CD14-positive monocyte (primary cell): ENCODE measurements around the gene FXR2. TPM values are rescaled to one million over a fixed set of nuclear protein-coding genes. Genes with fewer than 3 reads are reported as not detected.

Experiments used
- DNase-seq, 3 donors: peaks; one replicate each; pipeline ENCODE4 v3.0.0-alpha.2; 2011 to 2022
- H2AFZ ChIP-seq: 2 replicates; pipeline ENCODE4 v1.6.0; 2012; ENCODE audit warnings: mild to moderate bottlenecking, low read depth, low read length, inconsistent platforms; ENCODE audit not compliant: insufficient read depth, poor library complexity, severe bottlenecking
- H3K27ac ChIP-seq, 2 donors: 1 replicate in 1 of 2; 2 replicates in 1 of 2; pipeline ENCODE4 v1.5.1; 2012 to 2013; ENCODE audit warnings: low read length in 2 of 2, control low read depth in 1 of 2, inconsistent platforms in 1 of 2, low read depth in 1 of 2, mild to moderate bottlenecking in 1 of 2
- H3K27me3 ChIP-seq, 2 donors: one replicate each; pipeline versions ENCODE4 v1.6.0 to v1.6.1; 2011 to 2013; ENCODE audit warnings: low read length in 2 of 2; ENCODE audit not compliant: control insufficient read depth in 2 of 2, insufficient read depth in 2 of 2
- H3K36me3 ChIP-seq, 2 donors: replicated peaks in 1 of 2; 1 replicate in 1 of 2; 2 replicates in 1 of 2; pipeline versions ENCODE4 v1.5.1 to v1.6.1; 2012 to 2013; ENCODE audit warnings: low read length in 2 of 2, control low read depth in 1 of 2, inconsistent platforms in 1 of 2, mild to moderate bottlenecking in 1 of 2; ENCODE audit not compliant: insufficient read depth in 2 of 2, control insufficient read depth in 1 of 2
- H3K4me1 ChIP-seq, 2 donors: 1 replicate in 1 of 2; 2 replicates in 1 of 2; pipeline versions ENCODE4 v1.5.1 to v1.6.1; 2012 to 2013; ENCODE audit warnings: low read length in 2 of 2, control low read depth in 1 of 2, inconsistent platforms in 1 of 2, mild to moderate bottlenecking in 1 of 2, moderate library complexity in 1 of 2; ENCODE audit not compliant: insufficient read depth in 2 of 2, control insufficient read depth in 1 of 2
- H3K4me2 ChIP-seq: replicated peaks from 2 replicates; pipeline ENCODE3; 2012; ENCODE audit warnings: low read length, moderate library complexity, mild to moderate bottlenecking; ENCODE audit not compliant: poor library complexity, severe bottlenecking; ENCODE audit errors: extremely low read depth
- H3K4me3 ChIP-seq, 3 experiments: fragments of 200-600 bp in 1 of 3; sonication (generic) in 1 of 3; replicated peaks in 1 of 3; 1 replicate in 2 of 3; 2 replicates in 1 of 3; pipeline ENCODE4 v1.5.1; 2011 to 2013; ENCODE audit warnings: low read length in 3 of 3, mild to moderate bottlenecking in 3 of 3, control low read depth in 2 of 3, low read depth in 2 of 3, inconsistent platforms in 1 of 3, moderate library complexity in 1 of 3
- H3K79me2 ChIP-seq: 2 replicates; pipeline ENCODE4 v1.6.0; 2012; ENCODE audit warnings: mild to moderate bottlenecking, control low read depth, inconsistent platforms, low read length, moderate library complexity; ENCODE audit not compliant: insufficient read depth
- H3K9ac ChIP-seq: 2 replicates; pipeline ENCODE4 v1.6.0; 2017; ENCODE audit warnings: low read length, mild to moderate bottlenecking; ENCODE audit not compliant: insufficient read depth, poor library complexity, severe bottlenecking
- H3K9me3 ChIP-seq, 2 donors: replicated peaks in 1 of 2; 1 replicate in 1 of 2; 2 replicates in 1 of 2; pipeline versions ENCODE4 v1.5.1 to v1.6.1; 2012 to 2013; ENCODE audit warnings: low read length in 2 of 2, control low read depth in 1 of 2; ENCODE audit not compliant: control insufficient read depth in 1 of 2, insufficient read depth in 1 of 2
- H4K20me1 ChIP-seq: 2 replicates; pipeline ENCODE4 v1.6.0; 2012; ENCODE audit warnings: mild to moderate bottlenecking, low read length, control low read depth, moderate library complexity; ENCODE audit not compliant: insufficient read depth
- H3K27ac Mint-ChIP-seq, 7 donors: one replicate each; pipeline ENCODE4 v1.8.0; 2020; ENCODE audit warnings: mild to moderate bottlenecking in 7 of 7, mixed read lengths in 7 of 7, moderate library complexity in 6 of 7, inconsistent platforms in 2 of 7
- H3K27me3 Mint-ChIP-seq, 3 donors: one replicate each; pipeline ENCODE4 v1.8.0; 2021 to 2022; ENCODE audit warnings: low read depth in 3 of 3, mild to moderate bottlenecking in 3 of 3, mixed read lengths in 3 of 3, moderate library complexity in 3 of 3, inconsistent platforms in 1 of 3
- H3K36me3 Mint-ChIP-seq, 2 donors: one replicate each; pipeline ENCODE4 v1.8.0; 2020; ENCODE audit warnings: mixed read lengths in 2 of 2, inconsistent platforms in 1 of 2, mild to moderate bottlenecking in 1 of 2
- H3K4me1 Mint-ChIP-seq: one replicate; pipeline ENCODE4 v1.8.0; 2020; ENCODE audit warnings: mild to moderate bottlenecking, mixed read lengths
- H3K4me3 Mint-ChIP-seq, 2 donors: one replicate each; pipeline ENCODE4 v1.8.0; 2020; ENCODE audit warnings: mild to moderate bottlenecking in 2 of 2, mixed read lengths in 2 of 2, moderate library complexity in 1 of 2
- H3K9me3 Mint-ChIP-seq, 7 donors: one replicate each; pipeline ENCODE4 v1.8.0; 2020 to 2022; ENCODE audit warnings: mixed read lengths in 7 of 7, mild to moderate bottlenecking in 6 of 7, moderate library complexity in 6 of 7, inconsistent platforms in 2 of 7
- WGBS: methylation state at CpG from one replicate; pipeline ENCODE4 v1.1.5; 2013; ENCODE audit warnings: missing lambda C conversion rate; ENCODE audit not compliant: insufficient coverage; 5-methylcytosine and 5-hydroxymethylcytosine counted together
- intact Hi-C, 2 donors: fragments of 100-400 bp; cut with micrococcal nuclease; formaldehyde crosslinking; loops; one replicate each; pipeline versions ENCODE4 v1.15.0 to v1.15.1; 2023
- polyA plus RNA-seq, 3 donors: library from polyadenylated mRNA; depleted of rRNA in 1 of 3; unstranded in 2 of 3; stranded (reverse) in 1 of 3; fragments of 300-500 nt in 2 of 3; fragments of >200 nt in 1 of 3; fragmentation: Illumina TruSeq in 2 of 3; gene quantifications; 1 replicate in 2 of 3; 2 replicates in 1 of 3; pipeline ENCODE4 v1.2.3, GENCODE V29; 2012 to 2021
- TF ChIP-seq, protein P1 (sequence below): fragments of 200-600 bp; IDR thresholded peaks from one replicate; pipeline ENCODE4 v1.8.0; 2022; ENCODE audit warnings: antibody characterized with exemption, mild to moderate bottlenecking

FXR2 gene
- polyA plus RNA-seq, 3 donors = 6.2 to 23.0 (median 9.2) TPM

DNA sequence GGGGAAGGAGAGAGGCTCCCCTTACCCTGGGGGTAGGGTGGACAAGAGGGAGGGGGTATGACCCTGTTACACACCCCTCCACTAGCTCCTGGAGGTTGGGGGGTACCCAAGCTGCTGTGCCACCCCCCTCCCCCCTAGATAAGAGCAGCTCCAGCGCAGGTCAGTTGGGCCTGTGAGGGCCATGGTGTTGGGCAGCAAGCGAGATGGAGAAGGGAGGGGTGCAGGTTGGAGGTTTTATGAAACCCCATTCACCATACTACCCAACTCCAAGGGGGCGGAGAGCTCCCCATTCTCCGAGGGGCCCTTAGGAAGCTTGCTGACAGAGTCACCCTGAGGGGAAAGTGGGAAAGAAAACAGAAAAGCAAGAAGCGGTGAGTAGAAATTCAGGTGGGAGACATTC, 23.1 kb downstream of the FXR2 start:
- WGBS = no CpG with 5 or more reads among the region's 5 CpGs
- intact Hi-C loops = no loop called here
- DNase-seq = no peak

DNA sequence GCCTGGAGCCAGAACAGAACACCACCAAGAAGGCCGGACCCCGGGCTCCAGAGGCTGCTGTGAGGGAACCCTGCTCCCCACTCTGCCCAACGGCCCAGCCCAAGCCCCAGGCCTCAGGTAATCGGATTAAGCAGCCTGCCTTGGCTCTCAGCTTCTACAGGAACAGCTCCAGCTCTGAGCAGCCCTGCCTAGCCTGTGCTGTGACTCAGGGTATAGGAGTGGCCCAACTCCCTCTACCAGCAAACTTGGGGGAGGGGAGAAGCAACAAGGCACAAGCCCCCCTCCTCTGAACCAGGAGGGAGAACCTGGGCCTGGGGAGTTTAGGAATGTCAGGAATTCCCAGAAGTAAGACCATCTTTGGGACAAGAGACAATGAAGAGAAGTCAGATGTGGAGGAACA, 24.0 kb downstream of the FXR2 start:
- Mint-ChIP-seq H3K27ac (peak overlapping the region in 3 of 7 donors; percentile 42 to 74 (median 60)), H3K4me1 (peaks cover 19% of the 10 kb centered on the region), H3K9me3 (no peaks in the 10 kb centered on the region), H3K4me3 (no peak overlapping the region), H3K36me3 (peaks cover 69 to 82% of the 10 kb centered on the region in 2 donors), H3K27me3 (no peaks in the 10 kb centered on the region)
- H3K9me3 ChIP-seq = no peaks in the 10 kb centered on the region
- peaks cover 24% of the 10 kb centered on the region for H3K79me2 ChIP-seq
- H2AFZ ChIP-seq = no peak overlapping the region
- no peak overlapping the region for H3K4me3 ChIP-seq
- DNase-seq = no peak
- no peaks in the 10 kb centered on the region for H3K27me3 ChIP-seq
- H3K4me1 ChIP-seq = peaks cover 34 to 41% of the 10 kb centered on the region in 2 donors
- H3K9ac ChIP-seq = no peak overlapping the region
- WGBS = no CpG with 5 or more reads among the region's 4 CpGs
- peaks cover 73 to 76% of the 10 kb centered on the region in 2 donors for H3K36me3 ChIP-seq
- TF ChIP-seq, protein P1, sequence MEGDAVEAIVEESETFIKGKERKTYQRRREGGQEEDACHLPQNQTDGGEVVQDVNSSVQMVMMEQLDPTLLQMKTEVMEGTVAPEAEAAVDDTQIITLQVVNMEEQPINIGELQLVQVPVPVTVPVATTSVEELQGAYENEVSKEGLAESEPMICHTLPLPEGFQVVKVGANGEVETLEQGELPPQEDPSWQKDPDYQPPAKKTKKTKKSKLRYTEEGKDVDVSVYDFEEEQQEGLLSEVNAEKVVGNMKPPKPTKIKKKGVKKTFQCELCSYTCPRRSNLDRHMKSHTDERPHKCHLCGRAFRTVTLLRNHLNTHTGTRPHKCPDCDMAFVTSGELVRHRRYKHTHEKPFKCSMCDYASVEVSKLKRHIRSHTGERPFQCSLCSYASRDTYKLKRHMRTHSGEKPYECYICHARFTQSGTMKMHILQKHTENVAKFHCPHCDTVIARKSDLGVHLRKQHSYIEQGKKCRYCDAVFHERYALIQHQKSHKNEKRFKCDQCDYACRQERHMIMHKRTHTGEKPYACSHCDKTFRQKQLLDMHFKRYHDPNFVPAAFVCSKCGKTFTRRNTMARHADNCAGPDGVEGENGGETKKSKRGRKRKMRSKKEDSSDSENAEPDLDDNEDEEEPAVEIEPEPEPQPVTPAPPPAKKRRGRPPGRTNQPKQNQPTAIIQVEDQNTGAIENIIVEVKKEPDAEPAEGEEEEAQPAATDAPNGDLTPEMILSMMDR = no peak
- H3K27ac ChIP-seq = no peak overlapping the region
- no peak overlapping the region for H3K4me2 ChIP-seq
- H4K20me1 ChIP-seq = peaks cover 17% of the 10 kb centered on the region
- intact Hi-C loops = no loop called here

More for the DNA sequence above, 23.1 kb downstream of the FXR2 start:
- Histone ChIP-seq H3K4me2 (no peak overlapping the region), H3K9ac (no peak overlapping the region), H3K36me3 (peaks cover 79 to 82% of the 10 kb centered on the region in 2 donors), H3K4me3 (no peak overlapping the region), H2AFZ (no peak overlapping the region), H3K27ac (no peak overlapping the region), H3K4me1 (peaks cover 30 to 32% of the 10 kb centered on the region in 2 donors), H4K20me1 (peaks cover 17% of the 10 kb centered on the region), H3K27me3 (no peaks in the 10 kb centered on the region), H3K9me3 (no peaks in the 10 kb centered on the region), H3K79me2 (peaks cover 17% of the 10 kb centered on the region)
- Mint-ChIP-seq H3K36me3 (peaks cover 71 to 84% of the 10 kb centered on the region in 2 donors), H3K27ac (peak overlapping the region in 3 of 7 donors; percentile 23 to 62 (median 42)), H3K4me1 (peaks cover 19% of the 10 kb centered on the region), H3K9me3 (no peaks in the 10 kb centered on the region), H3K4me3 (no peak overlapping the region), H3K27me3 (no peaks in the 10 kb centered on the region)
- TF ChIP-seq, protein P1 = no peak
